K562 (cell line): ENCODE data around the gene SORT1.

Experiments
- MYNN ChIP-seq, 2 experiments: sonication (generic); formaldehyde crosslinking in 1 of 2; IDR thresholded peaks; 2 replicates each; pipeline versions ENCODE4 v1.5.0 to v1.6.1; 2016 to 2020; ENCODE audit warnings: antibody characterized with exemption in 1 of 2, missing genetic modification reagents in 1 of 2
- ZNF24 ChIP-seq: fragments of 450-650 bp; IDR thresholded peaks from 2 replicates; pipeline ENCODE4 v1.6.1; 2016
- TF ChIP-seq, protein P1 (sequence below): fragments of 450-650 bp; IDR thresholded peaks from 2 replicates; pipeline ENCODE4 v1.6.1; 2016; ENCODE audit warnings: mild to moderate bottlenecking, moderate library complexity
- TF ChIP-seq, protein P2 (sequence below), 3 experiments: IDR thresholded peaks in 2 of 3; conservative IDR thresholded peaks in 1 of 3; 2 replicates each; pipeline ENCODE4 v1.5.1; 2011 to 2012; ENCODE audit warnings: low read length in 3 of 3, mild to moderate bottlenecking in 3 of 3, control low read depth in 2 of 3, improper control_type of control experiment in 1 of 3, inconsistent platforms in 1 of 3, low read depth in 1 of 3, mixed read lengths in 1 of 3, moderate library complexity in 1 of 3; ENCODE audit not compliant: insufficient read depth in 2 of 3

DNA sequence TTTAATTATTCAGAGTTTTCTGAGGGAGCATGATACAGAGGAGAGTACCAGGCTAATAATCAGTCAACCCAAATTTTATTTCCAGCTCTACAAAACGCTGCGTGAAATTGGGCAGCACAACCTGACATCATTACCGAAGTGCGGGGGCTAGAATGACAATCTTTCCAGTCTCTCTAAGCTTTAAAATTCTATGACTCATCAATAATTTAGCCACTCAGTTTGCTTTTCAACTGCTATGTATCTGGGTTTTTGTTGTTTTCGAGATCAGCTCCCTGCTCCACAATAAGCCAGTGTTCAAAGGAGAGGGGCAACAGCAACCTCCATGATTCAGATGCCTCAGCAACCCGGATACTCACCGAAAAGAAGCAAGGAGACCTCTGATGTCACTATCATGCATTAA is 13.9 kb downstream of the SORT1 start:
- TF ChIP-seq, protein P1, sequence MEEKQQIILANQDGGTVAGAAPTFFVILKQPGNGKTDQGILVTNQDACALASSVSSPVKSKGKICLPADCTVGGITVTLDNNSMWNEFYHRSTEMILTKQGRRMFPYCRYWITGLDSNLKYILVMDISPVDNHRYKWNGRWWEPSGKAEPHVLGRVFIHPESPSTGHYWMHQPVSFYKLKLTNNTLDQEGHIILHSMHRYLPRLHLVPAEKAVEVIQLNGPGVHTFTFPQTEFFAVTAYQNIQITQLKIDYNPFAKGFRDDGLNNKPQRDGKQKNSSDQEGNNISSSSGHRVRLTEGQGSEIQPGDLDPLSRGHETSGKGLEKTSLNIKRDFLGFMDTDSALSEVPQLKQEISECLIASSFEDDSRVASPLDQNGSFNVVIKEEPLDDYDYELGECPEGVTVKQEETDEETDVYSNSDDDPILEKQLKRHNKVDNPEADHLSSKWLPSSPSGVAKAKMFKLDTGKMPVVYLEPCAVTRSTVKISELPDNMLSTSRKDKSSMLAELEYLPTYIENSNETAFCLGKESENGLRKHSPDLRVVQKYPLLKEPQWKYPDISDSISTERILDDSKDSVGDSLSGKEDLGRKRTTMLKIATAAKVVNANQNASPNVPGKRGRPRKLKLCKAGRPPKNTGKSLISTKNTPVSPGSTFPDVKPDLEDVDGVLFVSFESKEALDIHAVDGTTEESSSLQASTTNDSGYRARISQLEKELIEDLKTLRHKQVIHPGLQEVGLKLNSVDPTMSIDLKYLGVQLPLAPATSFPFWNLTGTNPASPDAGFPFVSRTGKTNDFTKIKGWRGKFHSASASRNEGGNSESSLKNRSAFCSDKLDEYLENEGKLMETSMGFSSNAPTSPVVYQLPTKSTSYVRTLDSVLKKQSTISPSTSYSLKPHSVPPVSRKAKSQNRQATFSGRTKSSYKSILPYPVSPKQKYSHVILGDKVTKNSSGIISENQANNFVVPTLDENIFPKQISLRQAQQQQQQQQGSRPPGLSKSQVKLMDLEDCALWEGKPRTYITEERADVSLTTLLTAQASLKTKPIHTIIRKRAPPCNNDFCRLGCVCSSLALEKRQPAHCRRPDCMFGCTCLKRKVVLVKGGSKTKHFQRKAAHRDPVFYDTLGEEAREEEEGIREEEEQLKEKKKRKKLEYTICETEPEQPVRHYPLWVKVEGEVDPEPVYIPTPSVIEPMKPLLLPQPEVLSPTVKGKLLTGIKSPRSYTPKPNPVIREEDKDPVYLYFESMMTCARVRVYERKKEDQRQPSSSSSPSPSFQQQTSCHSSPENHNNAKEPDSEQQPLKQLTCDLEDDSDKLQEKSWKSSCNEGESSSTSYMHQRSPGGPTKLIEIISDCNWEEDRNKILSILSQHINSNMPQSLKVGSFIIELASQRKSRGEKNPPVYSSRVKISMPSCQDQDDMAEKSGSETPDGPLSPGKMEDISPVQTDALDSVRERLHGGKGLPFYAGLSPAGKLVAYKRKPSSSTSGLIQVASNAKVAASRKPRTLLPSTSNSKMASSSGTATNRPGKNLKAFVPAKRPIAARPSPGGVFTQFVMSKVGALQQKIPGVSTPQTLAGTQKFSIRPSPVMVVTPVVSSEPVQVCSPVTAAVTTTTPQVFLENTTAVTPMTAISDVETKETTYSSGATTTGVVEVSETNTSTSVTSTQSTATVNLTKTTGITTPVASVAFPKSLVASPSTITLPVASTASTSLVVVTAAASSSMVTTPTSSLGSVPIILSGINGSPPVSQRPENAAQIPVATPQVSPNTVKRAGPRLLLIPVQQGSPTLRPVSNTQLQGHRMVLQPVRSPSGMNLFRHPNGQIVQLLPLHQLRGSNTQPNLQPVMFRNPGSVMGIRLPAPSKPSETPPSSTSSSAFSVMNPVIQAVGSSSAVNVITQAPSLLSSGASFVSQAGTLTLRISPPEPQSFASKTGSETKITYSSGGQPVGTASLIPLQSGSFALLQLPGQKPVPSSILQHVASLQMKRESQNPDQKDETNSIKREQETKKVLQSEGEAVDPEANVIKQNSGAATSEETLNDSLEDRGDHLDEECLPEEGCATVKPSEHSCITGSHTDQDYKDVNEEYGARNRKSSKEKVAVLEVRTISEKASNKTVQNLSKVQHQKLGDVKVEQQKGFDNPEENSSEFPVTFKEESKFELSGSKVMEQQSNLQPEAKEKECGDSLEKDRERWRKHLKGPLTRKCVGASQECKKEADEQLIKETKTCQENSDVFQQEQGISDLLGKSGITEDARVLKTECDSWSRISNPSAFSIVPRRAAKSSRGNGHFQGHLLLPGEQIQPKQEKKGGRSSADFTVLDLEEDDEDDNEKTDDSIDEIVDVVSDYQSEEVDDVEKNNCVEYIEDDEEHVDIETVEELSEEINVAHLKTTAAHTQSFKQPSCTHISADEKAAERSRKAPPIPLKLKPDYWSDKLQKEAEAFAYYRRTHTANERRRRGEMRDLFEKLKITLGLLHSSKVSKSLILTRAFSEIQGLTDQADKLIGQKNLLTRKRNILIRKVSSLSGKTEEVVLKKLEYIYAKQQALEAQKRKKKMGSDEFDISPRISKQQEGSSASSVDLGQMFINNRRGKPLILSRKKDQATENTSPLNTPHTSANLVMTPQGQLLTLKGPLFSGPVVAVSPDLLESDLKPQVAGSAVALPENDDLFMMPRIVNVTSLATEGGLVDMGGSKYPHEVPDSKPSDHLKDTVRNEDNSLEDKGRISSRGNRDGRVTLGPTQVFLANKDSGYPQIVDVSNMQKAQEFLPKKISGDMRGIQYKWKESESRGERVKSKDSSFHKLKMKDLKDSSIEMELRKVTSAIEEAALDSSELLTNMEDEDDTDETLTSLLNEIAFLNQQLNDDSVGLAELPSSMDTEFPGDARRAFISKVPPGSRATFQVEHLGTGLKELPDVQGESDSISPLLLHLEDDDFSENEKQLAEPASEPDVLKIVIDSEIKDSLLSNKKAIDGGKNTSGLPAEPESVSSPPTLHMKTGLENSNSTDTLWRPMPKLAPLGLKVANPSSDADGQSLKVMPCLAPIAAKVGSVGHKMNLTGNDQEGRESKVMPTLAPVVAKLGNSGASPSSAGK: no peak
- TF ChIP-seq MYNN (IDR thresholded peaks at IDR 0.05) (no peak), MYNN (CRISPR knock-in tag; IDR thresholded peaks at IDR 0.05) (no peak), ZNF24 (no peak)
- TF ChIP-seq, protein P2, sequence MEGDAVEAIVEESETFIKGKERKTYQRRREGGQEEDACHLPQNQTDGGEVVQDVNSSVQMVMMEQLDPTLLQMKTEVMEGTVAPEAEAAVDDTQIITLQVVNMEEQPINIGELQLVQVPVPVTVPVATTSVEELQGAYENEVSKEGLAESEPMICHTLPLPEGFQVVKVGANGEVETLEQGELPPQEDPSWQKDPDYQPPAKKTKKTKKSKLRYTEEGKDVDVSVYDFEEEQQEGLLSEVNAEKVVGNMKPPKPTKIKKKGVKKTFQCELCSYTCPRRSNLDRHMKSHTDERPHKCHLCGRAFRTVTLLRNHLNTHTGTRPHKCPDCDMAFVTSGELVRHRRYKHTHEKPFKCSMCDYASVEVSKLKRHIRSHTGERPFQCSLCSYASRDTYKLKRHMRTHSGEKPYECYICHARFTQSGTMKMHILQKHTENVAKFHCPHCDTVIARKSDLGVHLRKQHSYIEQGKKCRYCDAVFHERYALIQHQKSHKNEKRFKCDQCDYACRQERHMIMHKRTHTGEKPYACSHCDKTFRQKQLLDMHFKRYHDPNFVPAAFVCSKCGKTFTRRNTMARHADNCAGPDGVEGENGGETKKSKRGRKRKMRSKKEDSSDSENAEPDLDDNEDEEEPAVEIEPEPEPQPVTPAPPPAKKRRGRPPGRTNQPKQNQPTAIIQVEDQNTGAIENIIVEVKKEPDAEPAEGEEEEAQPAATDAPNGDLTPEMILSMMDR (IDR thresholded peaks at IDR 0.05 in 2 of 3, conservative IDR thresholded peaks at IDR 0.05 in 1 of 3; ENCODE audit: insufficient read depth in 2 of 3, low read depth in 1 of 3, low read length in 3 of 3): no peak
